SIG-M5 treated with dmso at 0.1 percent for 504 hours (cell line): ENCODE measurements around the gene LYPD5.
"Not testable (repeated sequence)": the region's sequence is repeated elsewhere in the genome, so short reads cannot be mapped to it uniquely, and the experiment has no call there.

Experiments
- DNase-seq: peaks from one replicate; lab custom pipeline; 2025; ENCODE audit not compliant: unreplicated experiment; lab: John Stamatoyannopoulos, UW

The LYPD5 gene

GRCh38 chr19:43779147-43779819 lies 23.0 kb downstream of the LYPD5 start:
- DNase-seq, result no peak

DNA sequence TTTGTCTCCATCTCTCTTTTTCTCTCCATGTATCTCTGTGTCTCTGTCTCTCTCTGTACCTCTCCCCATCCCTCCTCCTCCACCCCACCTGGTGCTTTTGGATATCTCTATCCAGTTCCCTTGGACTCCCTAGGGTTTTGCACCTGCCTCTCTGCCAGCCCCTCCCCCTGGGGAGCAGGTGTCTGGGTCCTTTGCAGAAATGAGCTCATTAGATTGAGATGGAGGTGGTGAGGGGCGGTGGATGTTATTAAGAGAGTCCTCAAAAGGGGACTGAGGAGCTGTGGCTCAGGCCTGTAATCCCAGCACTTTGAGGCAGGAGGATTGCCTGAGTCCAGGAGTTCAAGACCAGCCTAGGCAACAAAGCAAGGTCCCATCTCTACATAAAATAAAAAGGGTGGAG lies 23.6 kb downstream of the LYPD5 start:
- DNase-seq, result no peak

- DNase-seq, result peak; percentile 80
Observed at GRCh38 chr19:43777163-43777695, 25.0 kb downstream of the LYPD5 start.

DNA sequence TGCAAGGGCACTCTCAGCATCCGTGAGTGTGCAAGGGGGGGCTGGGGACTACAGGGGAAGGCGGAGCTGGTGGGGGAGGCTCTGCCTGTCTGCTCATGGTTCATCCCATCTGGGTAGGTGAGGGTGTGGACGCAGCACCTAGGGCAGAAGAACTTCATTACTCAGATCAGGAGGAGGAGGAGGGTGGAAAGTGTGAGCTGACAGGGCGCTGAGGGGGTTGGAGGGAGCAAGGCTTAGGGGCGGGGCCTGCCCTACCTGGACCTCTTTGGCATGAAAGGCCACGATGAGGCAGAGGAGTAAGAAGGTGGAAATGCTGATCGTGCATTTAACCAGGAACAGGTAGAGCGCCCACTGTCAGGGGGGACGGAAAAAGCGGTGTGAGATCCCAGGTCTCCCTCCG lies 26.0 kb downstream of the LYPD5 start:
- DNase-seq, result no peak

GRCh38 chr19:43775299-43775890 lies 26.9 kb downstream of the LYPD5 start:
- no peak for DNase-seq

DNA sequence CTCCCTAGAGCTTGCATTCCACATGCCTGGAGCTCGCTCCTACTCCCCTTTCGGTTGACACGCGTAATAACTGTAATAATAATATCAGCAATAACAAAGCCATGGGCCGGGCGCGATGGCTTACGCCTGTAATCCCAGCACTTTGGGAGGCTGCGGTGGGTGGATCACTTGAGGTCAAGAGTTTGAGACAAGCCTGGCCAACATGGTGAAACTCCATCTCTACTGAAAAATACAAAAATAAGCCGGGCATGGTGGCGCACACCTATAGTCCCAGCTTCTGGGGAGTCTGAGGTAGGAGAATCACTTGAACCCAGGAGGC lies 27.3 kb downstream of the LYPD5 start:
- not testable (repeated sequence) for DNase-seq

- no peak for DNase-seq
Observed at GRCh38 chr19:43774103-43774939, 27.9 kb downstream of the LYPD5 start.

DNA sequence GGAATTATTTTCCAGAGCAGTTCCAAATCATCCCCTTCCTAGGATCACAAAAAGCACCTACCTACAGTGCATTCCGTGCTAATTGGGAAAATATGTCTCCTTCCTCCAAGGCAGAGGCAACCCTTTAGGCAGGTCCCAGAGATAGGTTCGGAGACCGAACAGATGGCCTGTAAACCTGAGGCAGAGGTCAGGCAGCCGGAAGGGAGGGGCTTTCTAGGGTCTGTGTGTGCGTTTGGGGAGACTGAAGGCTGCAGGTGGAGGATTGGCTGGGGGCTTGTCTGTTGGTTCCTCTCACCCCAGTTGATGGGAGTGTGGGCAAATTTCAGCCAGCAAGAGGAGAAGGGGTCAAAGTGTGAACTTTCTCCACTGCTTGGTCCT lies 28.5 kb downstream of the LYPD5 start:
- DNase-seq, result no peak

DNA sequence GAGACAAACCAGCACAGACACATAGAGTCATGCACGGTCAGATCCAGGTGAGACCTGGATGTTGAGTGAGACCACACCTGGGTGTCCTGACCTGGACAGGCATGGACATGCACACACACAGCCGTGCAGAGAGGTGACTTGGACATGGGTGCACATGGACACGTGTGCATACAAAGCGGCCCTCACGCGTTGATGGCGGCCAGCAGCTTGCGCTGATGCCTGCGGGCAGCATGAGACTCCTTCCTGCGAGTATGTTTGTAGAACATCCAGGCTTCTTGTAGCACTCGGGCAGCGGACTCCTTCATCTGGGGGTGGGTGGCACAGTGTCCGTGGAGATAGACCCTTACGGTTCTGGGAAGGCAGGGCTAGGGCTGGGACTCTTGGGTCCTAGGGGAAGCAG lies 33.0 kb downstream of the LYPD5 start:
- DNase-seq, result no peak

- DNase-seq, result peak; percentile 82
Observed at GRCh38 chr19:43768273-43769050, 33.8 kb downstream of the LYPD5 start.

DNA sequence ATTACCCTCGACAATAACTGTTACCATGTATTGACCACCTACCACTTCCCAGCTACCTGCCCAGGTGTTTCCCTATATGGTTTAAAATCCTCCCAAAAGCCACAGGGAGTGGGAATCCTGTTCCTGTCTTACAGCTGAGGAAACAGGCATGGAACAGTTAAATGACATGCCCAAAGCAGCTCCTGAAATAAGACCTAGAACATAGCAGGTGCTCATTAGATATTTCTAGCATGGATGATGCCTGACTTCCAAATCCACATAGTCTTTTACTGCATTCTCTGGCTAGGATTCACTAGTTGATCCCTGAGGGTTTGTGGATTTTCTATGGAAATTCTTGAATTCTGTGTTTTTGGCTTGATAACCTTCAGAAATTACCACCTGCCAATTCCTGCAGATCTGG lies 34.4 kb downstream of the LYPD5 start:
- no peak for DNase-seq

GRCh38 chr19:43767316-43767715 lies 34.9 kb downstream of the LYPD5 start:
- no peak for DNase-seq

GRCh38 chr19:43766755-43767043 lies 35.5 kb downstream of the LYPD5 start:
- DNase-seq, result no peak

DNA sequence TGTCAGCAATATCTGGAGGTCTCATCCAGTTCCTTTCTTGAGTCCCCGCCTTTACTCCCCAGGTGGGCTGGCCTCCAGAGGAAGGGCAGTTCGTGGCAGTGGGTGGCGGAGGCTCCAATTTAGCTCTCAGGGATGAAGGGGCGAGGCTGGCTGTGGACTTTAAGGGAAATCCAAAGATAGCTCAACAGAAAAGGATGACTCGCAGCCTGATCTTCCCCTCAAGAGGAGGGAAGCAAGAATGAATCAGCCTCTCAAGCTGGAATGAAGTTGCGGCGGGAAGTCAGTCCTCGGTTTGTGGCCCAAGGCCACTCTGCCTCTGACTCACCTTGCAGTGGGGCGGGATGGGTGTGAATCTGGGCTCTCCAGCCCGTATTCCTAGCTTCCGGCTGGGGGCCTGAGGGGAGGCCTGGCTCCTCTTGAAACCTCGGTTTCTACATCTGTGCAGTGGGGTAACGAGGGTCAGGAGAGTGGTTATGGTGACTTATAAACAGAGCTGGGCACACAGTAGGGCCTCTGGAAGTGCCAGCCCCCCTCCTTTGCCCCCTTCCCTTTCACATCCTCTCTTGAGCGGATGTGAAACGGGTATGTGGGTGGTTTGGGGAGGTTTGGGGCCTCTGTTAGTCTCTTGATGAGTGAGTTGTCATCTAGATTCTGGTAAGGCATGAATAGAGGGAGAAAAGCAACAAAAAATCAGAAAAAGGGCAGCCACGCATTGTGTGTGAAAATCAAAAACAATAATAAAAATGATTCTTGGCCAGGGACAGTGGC lies 37.0 kb downstream of the LYPD5 start:
- peak; percentile 99 for DNase-seq

- DNase-seq, result not testable (repeated sequence)
Observed at GRCh38 chr19:43764684-43765083, 37.6 kb downstream of the LYPD5 start.

- no peak for DNase-seq
Observed at GRCh38 chr19:43763473-43763939, 38.7 kb downstream of the LYPD5 start.

- no peak for DNase-seq
Observed at GRCh38 chr19:43762814-43763213, 39.4 kb downstream of the LYPD5 start.

GRCh38 chr19:43760941-43761340 lies 41.3 kb downstream of the LYPD5 start:
- no peak for DNase-seq

DNA sequence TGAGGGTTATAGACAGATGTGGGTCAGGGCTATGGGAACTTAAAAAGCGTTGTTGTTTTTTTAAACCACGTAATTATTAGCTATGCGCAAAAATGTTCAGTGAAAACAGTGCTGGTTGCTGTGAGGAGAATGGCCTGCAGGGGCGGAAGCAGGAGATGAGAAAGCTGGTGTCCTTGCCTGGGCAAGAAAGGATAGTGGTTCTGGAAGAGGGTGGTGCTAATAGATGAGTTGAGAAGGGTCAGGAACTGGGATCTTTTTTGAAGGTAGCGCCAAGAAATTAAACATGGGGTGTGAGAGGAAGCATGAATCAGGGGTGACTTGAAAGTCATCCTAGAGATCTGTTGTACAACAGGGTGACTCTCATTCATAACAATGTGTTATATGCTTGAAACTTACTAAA lies 42.7 kb downstream of the LYPD5 start:
- peak; percentile 45 for DNase-seq

GRCh38 chr19:43755256-43755801 lies 46.9 kb downstream of the LYPD5 start:
- DNase-seq, result peak; percentile 77
